Subcutaneous adipose tissue (tissue), 4 donors: ENCODE measurements around the gene PSME2. TPM values are rescaled to one million over a fixed set of nuclear protein-coding genes. Genes with fewer than 3 reads are reported as not detected.

ENCODE experiments used
- CTCF ChIP-seq: fragments of 450-650 bp; IDR thresholded peaks from one replicate; pipeline ENCODE4 v1.5.1; 2016; ENCODE audit warnings: low read depth, mild to moderate bottlenecking, control low read depth, antibody characterized with exemption, moderate library complexity
- total RNA-seq, 4 donors: library from RNA; depleted of rRNA; stranded (reverse); fragments of >200 nt; gene quantifications; one replicate each; pipeline ENCODE4 v1.1.0, GENCODE V29; 2016

The PSME2 gene
- total RNA-seq, 4 donors from 2014 or later, result 34.5 to 42.8 (median 39.5) TPM

GRCh38 chr14:24177891-24178290 is 31.5 kb upstream of the PSME2 start:
- no peak for TF ChIP-seq CTCF

GRCh38 chr14:24177041-24177825 is 30.8 kb upstream of the PSME2 start:
- TF ChIP-seq CTCF, result no peak

GRCh38 chr14:24176599-24176998 is 30.2 kb upstream of the PSME2 start:
- no peak for TF ChIP-seq CTCF

- TF ChIP-seq CTCF, result no peak
These were observed 26.5 kb upstream of the PSME2 start for GRCh38 chr14:24172871-24173281.

GRCh38 chr14:24172261-24172860 is 26.0 kb upstream of the PSME2 start:
- TF ChIP-seq CTCF, result no peak

- TF ChIP-seq CTCF, result no peak
These were observed 25.2 kb upstream of the PSME2 start, which contains the start of gene REC8 for GRCh38 chr14:24171422-24172260. TSS of gene REC8 (plus strand) at chr14:24172080. CDS start at chr14:24172553, 473 bp downstream.

- no peak for TF ChIP-seq CTCF
These were observed 21.2 kb upstream of the PSME2 start for GRCh38 chr14:24167469-24168114.
